ENCODE results near the gene LRP1B.

DNA sequence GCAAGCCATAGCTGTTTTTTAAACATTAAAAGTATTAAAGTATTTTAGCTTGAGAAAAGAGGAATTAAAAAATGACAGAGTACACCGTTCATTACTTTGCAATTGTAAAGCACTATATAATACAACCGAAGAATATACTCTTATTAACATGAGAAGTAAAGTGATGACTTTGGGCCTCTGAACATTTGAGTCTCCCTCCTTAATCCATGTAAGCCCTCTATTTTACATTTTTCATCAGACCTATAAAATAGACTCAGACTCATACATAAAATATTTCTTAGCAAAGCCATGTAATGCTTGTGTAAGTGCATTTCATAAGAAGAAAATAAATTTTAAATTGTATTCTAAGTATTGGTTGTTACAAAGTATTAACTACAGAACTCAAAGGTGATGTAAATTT, 198.6 kb downstream of the LRP1B start:
- TF ChIP-seq, protein P1, sequence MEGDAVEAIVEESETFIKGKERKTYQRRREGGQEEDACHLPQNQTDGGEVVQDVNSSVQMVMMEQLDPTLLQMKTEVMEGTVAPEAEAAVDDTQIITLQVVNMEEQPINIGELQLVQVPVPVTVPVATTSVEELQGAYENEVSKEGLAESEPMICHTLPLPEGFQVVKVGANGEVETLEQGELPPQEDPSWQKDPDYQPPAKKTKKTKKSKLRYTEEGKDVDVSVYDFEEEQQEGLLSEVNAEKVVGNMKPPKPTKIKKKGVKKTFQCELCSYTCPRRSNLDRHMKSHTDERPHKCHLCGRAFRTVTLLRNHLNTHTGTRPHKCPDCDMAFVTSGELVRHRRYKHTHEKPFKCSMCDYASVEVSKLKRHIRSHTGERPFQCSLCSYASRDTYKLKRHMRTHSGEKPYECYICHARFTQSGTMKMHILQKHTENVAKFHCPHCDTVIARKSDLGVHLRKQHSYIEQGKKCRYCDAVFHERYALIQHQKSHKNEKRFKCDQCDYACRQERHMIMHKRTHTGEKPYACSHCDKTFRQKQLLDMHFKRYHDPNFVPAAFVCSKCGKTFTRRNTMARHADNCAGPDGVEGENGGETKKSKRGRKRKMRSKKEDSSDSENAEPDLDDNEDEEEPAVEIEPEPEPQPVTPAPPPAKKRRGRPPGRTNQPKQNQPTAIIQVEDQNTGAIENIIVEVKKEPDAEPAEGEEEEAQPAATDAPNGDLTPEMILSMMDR (IDR thresholded peaks at IDR 0.05; ENCODE audit: low read length): no peak
- no peak for TF ChIP-seq EZH2 (IDR thresholded peaks at IDR 0.05; ENCODE audit: borderline replicate concordance, low read length)
